Chondrocyte (in vitro differentiated cells): ENCODE data around the gene GPR27. TPM values are rescaled to one million over a fixed set of nuclear protein-coding genes. Genes with fewer than 3 reads are reported as not detected.
A peak's percentile ranks its signal among the peaks of the same experiment; 100 is the strongest.

Experiments used
- DNase-seq: peaks from one replicate; pipeline ENCODE4 v3.0.0; 2021; ENCODE audit warnings: mixed read lengths, low spot score
- H3K27ac Mint-ChIP-seq: one replicate; pipeline ENCODE4 v1.8.0; 2021; ENCODE audit warnings: mild to moderate bottlenecking, moderate library complexity, mixed read lengths; ENCODE audit not compliant: unreplicated experiment
- H3K27me3 Mint-ChIP-seq: 2 replicates; pipeline ENCODE4 v1.8.0; 2021; ENCODE audit warnings: low read depth, mixed read lengths
- H3K36me3 Mint-ChIP-seq: 2 replicates; pipeline ENCODE4 v1.8.0; 2021; ENCODE audit warnings: low read depth, mixed read lengths
- H3K4me1 Mint-ChIP-seq: 2 replicates; pipeline ENCODE4 v1.8.0; 2021; ENCODE audit warnings: low read depth, mild to moderate bottlenecking, mixed read lengths
- H3K4me3 Mint-ChIP-seq: one replicate; pipeline ENCODE4 v1.8.0; 2021; ENCODE audit warnings: mild to moderate bottlenecking, moderate library complexity, mixed read lengths; ENCODE audit not compliant: unreplicated experiment
- H3K9me3 Mint-ChIP-seq: 2 replicates; pipeline ENCODE4 v1.8.0; 2021; ENCODE audit warnings: low read depth, mixed read lengths
- CTCF ChIP-seq: fragments of 200-600 bp; sonication (generic); IDR thresholded peaks from 2 replicates; pipeline ENCODE4 v1.5.0; 2021; ENCODE audit warnings: antibody characterized with exemption, mild to moderate bottlenecking, moderate library complexity
- total RNA-seq: library from RNA; stranded (reverse); gene quantifications from 3 replicates; pipeline ENCODE4 v1.2.1, GENCODE V29; 2021

The GPR27 gene
- total RNA-seq, 1 donor from 2014 or later, result 5.5 TPM

GRCh38 chr3:71785532-71786216 is 32.0 kb downstream of the GPR27 start:
- H3K9me3 Mint-ChIP-seq, result no peaks in the 10 kb centered on the region
- no peak overlapping the region for H3K27ac Mint-ChIP-seq
- H3K36me3 Mint-ChIP-seq, result no peaks in the 10 kb centered on the region
- peaks cover 23% of the 10 kb centered on the region for H3K4me1 Mint-ChIP-seq
- peaks cover 67% of the 10 kb centered on the region for H3K27me3 Mint-ChIP-seq
- DNase-seq, result no peak
- no peak for TF ChIP-seq CTCF
- H3K4me3 Mint-ChIP-seq, result peak overlapping the region; percentile 65

- H3K36me3 Mint-ChIP-seq, result no peaks in the 10 kb centered on the region
- H3K27ac Mint-ChIP-seq, result no peak overlapping the region
- TF ChIP-seq CTCF, result no peak
- H3K27me3 Mint-ChIP-seq, result peaks cover 65% of the 10 kb centered on the region
- no peak for DNase-seq
- no peak overlapping the region for H3K4me3 Mint-ChIP-seq
- H3K9me3 Mint-ChIP-seq, result no peaks in the 10 kb centered on the region
- peaks cover 23% of the 10 kb centered on the region for H3K4me1 Mint-ChIP-seq
Observed at GRCh38 chr3:71786217-71786549, 32.5 kb downstream of the GPR27 start.

- H3K4me3 Mint-ChIP-seq, result no peak overlapping the region
- no peak for DNase-seq
- H3K9me3 Mint-ChIP-seq, result no peaks in the 10 kb centered on the region
- no peak overlapping the region for H3K27ac Mint-ChIP-seq
- peaks cover 65% of the 10 kb centered on the region for H3K27me3 Mint-ChIP-seq
- no peak for TF ChIP-seq CTCF
- H3K36me3 Mint-ChIP-seq, result no peaks in the 10 kb centered on the region
- peaks cover 23% of the 10 kb centered on the region for H3K4me1 Mint-ChIP-seq
Observed at GRCh38 chr3:71786551-71786950, 32.9 kb downstream of the GPR27 start.

GRCh38 chr3:71787851-71788405 is 34.3 kb downstream of the GPR27 start:
- Mint-ChIP-seq H3K36me3 (no peaks in the 10 kb centered on the region), H3K9me3 (no peaks in the 10 kb centered on the region), H3K4me3 (no peak overlapping the region), H3K4me1 (peaks cover 23% of the 10 kb centered on the region), H3K27ac (no peak overlapping the region), H3K27me3 (peaks cover 57% of the 10 kb centered on the region)
- TF ChIP-seq CTCF, result no peak
- DNase-seq, result no peak

GRCh38 chr3:71789922-71790321 is 36.3 kb downstream of the GPR27 start:
- TF ChIP-seq CTCF, result no peak
- H3K27me3 Mint-ChIP-seq, result peaks cover 58% of the 10 kb centered on the region
- peaks cover 14% of the 10 kb centered on the region for H3K4me1 Mint-ChIP-seq
- no peak for DNase-seq
- H3K9me3 Mint-ChIP-seq, result no peaks in the 10 kb centered on the region
- no peak overlapping the region for H3K27ac Mint-ChIP-seq
- H3K4me3 Mint-ChIP-seq, result no peak overlapping the region
- no peaks in the 10 kb centered on the region for H3K36me3 Mint-ChIP-seq
